Middle frontal gyrus (tissue), 1 donor: ENCODE measurements around the gene CISD2.
"Not testable (repeated sequence)": the region's sequence is repeated elsewhere in the genome, so short reads cannot be mapped to it uniquely, and the experiment has no call there.

ENCODE experiments used
- DNase-seq: peaks from one replicate; pipeline ENCODE4 v3.0.0-alpha.2; 2015; ENCODE audit warnings: low spot score; ENCODE audit errors: extremely low spot score

Gene CISD2

DNA sequence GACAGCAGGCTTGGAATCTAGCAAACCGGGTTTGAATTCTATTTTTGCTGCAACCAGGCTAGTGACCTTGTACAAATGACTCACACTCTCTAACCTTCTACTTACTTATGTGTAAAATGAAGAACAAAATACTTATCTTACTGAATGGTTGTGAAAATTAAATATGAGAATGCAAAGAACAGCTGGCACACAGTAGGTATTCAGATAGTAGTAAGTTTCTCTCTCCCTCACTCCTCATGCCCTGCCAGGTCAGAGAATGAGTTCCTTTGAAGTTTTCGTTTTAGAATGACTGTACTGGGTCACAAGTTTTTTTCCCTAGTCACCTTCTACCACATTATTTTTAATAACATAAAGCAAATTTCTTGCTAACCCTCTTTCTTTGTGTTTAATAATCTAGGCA is 33.0 kb downstream of the CISD2 start:
- no peak for DNase-seq

GRCh38 chr4:102918859-102919258 is 50.1 kb downstream of the CISD2 start:
- DNase-seq, result no peak

DNA sequence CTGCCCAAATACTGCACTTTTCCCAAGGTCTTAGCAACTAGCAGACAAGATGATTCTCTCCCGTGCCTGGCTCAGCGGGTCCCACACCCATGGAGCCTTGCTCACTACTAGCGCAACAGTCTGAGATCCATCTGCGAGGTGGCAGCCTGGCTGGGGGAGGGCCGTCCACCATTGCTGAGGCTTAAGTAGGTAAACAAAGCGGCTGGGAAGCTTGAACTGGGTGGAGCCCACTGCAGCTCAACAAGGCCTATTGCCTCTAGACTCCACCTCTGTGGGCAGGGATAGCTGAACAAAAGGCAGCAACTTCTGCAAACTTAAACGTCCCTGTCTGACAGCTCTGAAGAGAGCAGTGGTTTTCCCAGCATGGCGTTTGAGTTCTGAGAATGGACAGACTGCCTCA is 50.9 kb downstream of the CISD2 start:
- DNase-seq, result not testable (repeated sequence)

DNA sequence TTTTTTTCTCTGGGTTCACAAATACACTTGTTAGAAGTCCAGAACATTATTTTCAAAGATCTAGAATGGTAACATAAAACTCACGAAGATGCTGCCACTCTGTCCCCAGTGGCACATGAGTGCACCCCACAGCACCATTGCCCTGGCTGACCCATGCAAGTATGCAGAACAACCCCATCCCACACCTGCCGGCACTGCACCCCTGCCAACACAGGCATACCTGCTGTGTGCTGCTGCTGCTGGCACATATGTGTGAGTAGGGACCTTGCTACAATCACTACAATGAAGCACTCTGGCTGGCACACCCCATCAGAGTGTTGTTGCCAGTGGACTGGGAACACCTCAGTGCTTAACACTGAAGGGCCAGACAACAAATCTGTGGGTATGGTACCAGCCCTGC is 66.9 kb downstream of the CISD2 start:
- no peak for DNase-seq

DNA sequence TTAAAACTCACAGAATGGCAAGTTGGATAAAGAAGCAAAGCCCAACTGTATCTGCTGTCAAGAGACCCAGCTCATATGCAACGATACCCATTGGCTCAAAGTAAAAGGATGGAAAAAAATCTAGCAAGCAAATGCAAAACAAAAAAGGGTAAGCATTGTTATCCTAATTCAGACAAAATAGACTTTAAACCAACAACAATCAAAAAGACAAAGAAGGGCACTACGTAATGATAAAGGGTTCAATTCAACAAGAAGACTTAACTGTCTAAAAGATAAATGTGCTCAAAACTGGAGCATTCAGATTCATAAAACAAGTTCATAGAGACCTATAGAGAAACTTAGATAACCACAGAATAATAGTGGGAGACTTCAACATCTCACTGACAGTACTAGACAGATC is 69.3 kb downstream of the CISD2 start:
- DNase-seq, result not testable (repeated sequence)
